OCI-M2 (cell line): ENCODE measurements around the gene MORC2.

Source experiments
- DNase-seq: peaks from one replicate; lab custom pipeline; 2025; ENCODE audit not compliant: unreplicated experiment; lab: John Stamatoyannopoulos, UW

Gene MORC2

DNA sequence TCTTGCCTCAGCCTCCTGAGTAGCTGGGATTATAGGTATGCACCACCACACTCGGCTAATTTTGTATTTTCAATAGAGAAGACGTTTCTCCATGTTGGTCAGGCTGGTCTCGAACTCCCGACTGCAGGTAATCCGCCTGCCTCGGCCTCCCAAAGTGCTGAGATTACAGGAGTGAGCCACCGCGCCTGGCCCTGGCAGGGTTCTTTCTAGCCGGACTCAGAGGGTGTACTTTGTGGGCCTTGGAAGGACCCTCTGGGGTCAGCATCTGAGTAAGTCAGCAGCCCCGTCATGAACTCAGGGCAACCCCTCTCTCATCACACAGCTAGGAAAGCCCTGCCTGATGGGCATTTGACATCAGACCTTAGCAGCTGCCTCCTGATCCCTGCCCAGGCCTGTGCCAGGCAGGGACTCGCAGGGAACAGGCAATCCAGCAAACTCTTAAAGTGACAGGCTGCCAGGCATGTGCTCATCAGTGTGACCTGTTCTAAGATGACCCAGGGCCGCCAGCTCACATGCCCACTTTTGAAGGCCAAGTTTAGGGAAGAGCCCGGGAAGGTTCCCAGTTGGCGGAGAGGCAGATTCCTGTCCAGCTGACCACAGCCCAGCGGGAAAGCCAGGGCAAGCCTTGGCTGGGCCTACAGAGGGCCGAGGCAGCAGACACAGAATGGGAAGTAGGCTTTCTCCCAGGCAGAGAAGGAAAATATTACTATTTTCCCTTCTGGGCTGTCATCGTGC is 92.9 kb downstream of the MORC2 start:
- no peak for DNase-seq
